ENCODE measurements around the gene TFPI.
"Not testable (repeated sequence)": the region's sequence is repeated elsewhere in the genome, so short reads cannot be mapped to it uniquely, and the experiment has no call there.

Gene TFPI

GRCh38 chr2:187529248-187529976 lies 24.8 kb downstream of the TFPI start:
- no peak for DNase-seq

- no peak for DNase-seq
These were observed 26.2 kb downstream of the TFPI start for GRCh38 chr2:187528042-187528441.

- no peak for DNase-seq
These were observed 27.0 kb downstream of the TFPI start for GRCh38 chr2:187527262-187527661.

GRCh38 chr2:187526792-187527191 lies 27.4 kb downstream of the TFPI start:
- no peak for DNase-seq

GRCh38 chr2:187525163-187525900 lies 28.9 kb downstream of the TFPI start:
- no peak for DNase-seq

- DNase-seq: no peak
These were observed 30.9 kb downstream of the TFPI start for GRCh38 chr2:187523325-187523724.

GRCh38 chr2:187520121-187520624 lies 34.1 kb downstream of the TFPI start:
- no peak for DNase-seq

- no peak for DNase-seq
These were observed 34.7 kb downstream of the TFPI start for GRCh38 chr2:187519419-187520120.

- not testable (repeated sequence) for DNase-seq
These were observed 36.4 kb downstream of the TFPI start for GRCh38 chr2:187517750-187518361.

GRCh38 chr2:187516630-187517510 lies 37.4 kb downstream of the TFPI start:
- not testable (repeated sequence) for DNase-seq

GRCh38 chr2:187514930-187515329 lies 39.3 kb downstream of the TFPI start:
- no peak for DNase-seq

- not testable (repeated sequence) for DNase-seq
These were observed 39.9 kb downstream of the TFPI start for GRCh38 chr2:187514235-187514829.

GRCh38 chr2:187513460-187514234 lies 40.6 kb downstream of the TFPI start:
- DNase-seq: not testable (repeated sequence)

- DNase-seq: no peak
These were observed 42.6 kb downstream of the TFPI start for GRCh38 chr2:187511356-187512315.

GRCh38 chr2:187510419-187511355 lies 43.5 kb downstream of the TFPI start:
- not testable (repeated sequence) for DNase-seq

GRCh38 chr2:187509667-187510417 lies 44.4 kb downstream of the TFPI start:
- DNase-seq: no peak

GRCh38 chr2:187506416-187506815 lies 47.8 kb downstream of the TFPI start:
- no peak for DNase-seq

Measured in right kidney (tissue), 1 donor.